GM21528 (cell line): ENCODE data around the gene ZBTB45.
A peak's percentile ranks its signal among the peaks of the same experiment; 100 is the strongest.

Experiments used
- ATAC-seq: cut with Tn5 transposase; IDR thresholded peaks from one replicate; pipeline ENCODE4 v1.9.1; 2021; ENCODE audit warnings: mild to moderate bottlenecking, moderate library complexity; ENCODE audit not compliant: unreplicated experiment, low FRiP score

The ZBTB45 gene

GRCh38 chr19:58519355-58520256, at the start of gene ZBTB45:
Gene ZBTB45, minus strand, starts transcription at chr19:58519810. Its CDS starts 2,137 bp downstream, at chr19:58517673.
- ATAC-seq = peak; percentile 81

GRCh38 chr19:58568453-58569130, 49.0 kb upstream of the ZBTB45 start:
- ATAC-seq = no peak

- no peak for ATAC-seq
These were observed 47.4 kb upstream of the ZBTB45 start for GRCh38 chr19:58566989-58567388.

- no peak for ATAC-seq
These were observed 44.2 kb upstream of the ZBTB45 start for GRCh38 chr19:58563823-58564222.

- ATAC-seq = no peak
These were observed 43.5 kb upstream of the ZBTB45 start for GRCh38 chr19:58563034-58563573.

GRCh38 chr19:58562122-58563033, 42.8 kb upstream of the ZBTB45 start:
- ATAC-seq = no peak

- ATAC-seq = no peak
These were observed 41.9 kb upstream of the ZBTB45 start for GRCh38 chr19:58561373-58562121.

- ATAC-seq = no peak
These were observed 41.3 kb upstream of the ZBTB45 start for GRCh38 chr19:58560921-58561320.

- no peak for ATAC-seq
These were observed 40.6 kb upstream of the ZBTB45 start for GRCh38 chr19:58560007-58560887.

- no peak for ATAC-seq
These were observed 39.8 kb upstream of the ZBTB45 start for GRCh38 chr19:58559275-58560006.

GRCh38 chr19:58558623-58559274, 39.1 kb upstream of the ZBTB45 start:
- peak; percentile 55 for ATAC-seq

- peak; percentile 4 for ATAC-seq
These were observed 38.5 kb upstream of the ZBTB45 start, which contains the start of gene UBE2M for GRCh38 chr19:58558066-58558622. Gene UBE2M, minus strand, starts transcription at chr19:58558611. Its CDS starts 230 bp downstream, at chr19:58558381.

- no peak for ATAC-seq
These were observed 37.8 kb upstream of the ZBTB45 start for GRCh38 chr19:58557221-58558065.

- ATAC-seq = no peak
These were observed 37.1 kb upstream of the ZBTB45 start for GRCh38 chr19:58556622-58557220.

- ATAC-seq = no peak
These were observed 36.5 kb upstream of the ZBTB45 start for GRCh38 chr19:58555920-58556621.
